ENCODE data around the gene PCSK6. TPM values are rescaled to one million over a fixed set of nuclear protein-coding genes. Genes with fewer than 3 reads are reported as not detected.
"Not testable (repeated sequence)": the region's sequence is repeated elsewhere in the genome, so short reads cannot be mapped to it uniquely, and the experiment has no call there.

PCSK6 gene
- total RNA-seq, 2 experiments from 2014 or later: 0.46 to 0.74 TPM

GRCh38 chr15:101378171-101378755 lies 111.2 kb downstream of the PCSK6 start:
- POLR2A ChIA-PET: no interaction called here
- DNase-seq: no peak
- H3K36me3 Mint-ChIP-seq (ENCODE audit: low read depth): no peaks in the 10 kb centered on the region
- H3K4me1 Mint-ChIP-seq: no peaks in the 10 kb centered on the region
- no peak overlapping the region for H3K4me3 Mint-ChIP-seq
- CTCF ChIA-PET: no interaction called here
- H3K27me3 Mint-ChIP-seq: peaks cover 9% of the 10 kb centered on the region
- no peak overlapping the region for H3K27ac Mint-ChIP-seq
- H3K9me3 Mint-ChIP-seq: no peaks in the 10 kb centered on the region

GRCh38 chr15:101376615-101377395 lies 112.7 kb downstream of the PCSK6 start:
- H3K4me3 Mint-ChIP-seq: no peak overlapping the region
- no peaks in the 10 kb centered on the region for H3K4me1 Mint-ChIP-seq
- H3K9me3 Mint-ChIP-seq: no peaks in the 10 kb centered on the region
- ChIA-PET CTCF (no interaction called here), POLR2A (no interaction called here)
- no peak for DNase-seq
- no peak overlapping the region for H3K27ac Mint-ChIP-seq
- no peaks in the 10 kb centered on the region for H3K36me3 Mint-ChIP-seq (ENCODE audit: low read depth)
- H3K27me3 Mint-ChIP-seq: peaks cover 14% of the 10 kb centered on the region

- POLR2A ChIA-PET: interaction anchor here (0.6 kb wide), 1 partner anchor 62 kb away, joined by 3 read pairs; no protein-coding TSS in a partner anchor
Observed at GRCh38 chr15:101375006-101375405, 114.5 kb downstream of the PCSK6 start.

GRCh38 chr15:101374326-101374725 lies 115.2 kb downstream of the PCSK6 start:
- no peaks in the 10 kb centered on the region for H3K36me3 Mint-ChIP-seq (ENCODE audit: low read depth)
- H3K4me3 Mint-ChIP-seq: no peak overlapping the region
- no peaks in the 10 kb centered on the region for H3K4me1 Mint-ChIP-seq
- H3K9me3 Mint-ChIP-seq: no peaks in the 10 kb centered on the region
- peaks cover 14% of the 10 kb centered on the region for H3K27me3 Mint-ChIP-seq
- ChIA-PET POLR2A (no interaction called here), CTCF (no interaction called here)
- H3K27ac Mint-ChIP-seq: no peak overlapping the region
- DNase-seq: no peak

More at GRCh38 chr15:101375006-101375405, 114.5 kb downstream of the PCSK6 start:
- not testable (repeated sequence) for H3K27ac Mint-ChIP-seq; H3K4me3 Mint-ChIP-seq; H3K4me1 Mint-ChIP-seq; DNase-seq; H3K36me3 Mint-ChIP-seq (ENCODE audit: low read depth); H3K9me3 Mint-ChIP-seq
- CTCF ChIA-PET: interaction anchor here (0.5 to 1.1 kb wide), 2 partner anchors 10 to 73 kb away, joined by 3 read pairs; no protein-coding TSS in a partner anchor
- H3K27me3 Mint-ChIP-seq: peaks cover 14% of the 10 kb centered on the region

GRCh38 chr15:101373577-101373976 lies 115.9 kb downstream of the PCSK6 start:
- no peak for DNase-seq
- Mint-ChIP-seq H3K27ac (no peak overlapping the region), H3K9me3 (no peaks in the 10 kb centered on the region), H3K27me3 (peaks cover 14% of the 10 kb centered on the region), H3K4me3 (no peak overlapping the region), H3K4me1 (no peaks in the 10 kb centered on the region), H3K36me3 (ENCODE audit: low read depth) (no peaks in the 10 kb centered on the region)
- ChIA-PET CTCF (no interaction called here), POLR2A (no interaction called here)

- Mint-ChIP-seq H3K9me3 (no peaks in the 10 kb centered on the region), H3K27ac (no peak overlapping the region)
- POLR2A ChIA-PET: no interaction called here
Observed at GRCh38 chr15:101372960-101373525, 116.5 kb downstream of the PCSK6 start.

GRCh38 chr15:101372149-101372577 lies 117.3 kb downstream of the PCSK6 start:
- Mint-ChIP-seq H3K27me3 (peaks cover 14% of the 10 kb centered on the region), H3K36me3 (ENCODE audit: low read depth) (no peaks in the 10 kb centered on the region), H3K4me1 (no peaks in the 10 kb centered on the region), H3K9me3 (no peaks in the 10 kb centered on the region), H3K27ac (no peak overlapping the region), H3K4me3 (no peak overlapping the region)
- CTCF ChIA-PET: no interaction called here
- no peak for DNase-seq
- POLR2A ChIA-PET: no interaction called here

More at GRCh38 chr15:101372960-101373525, 116.5 kb downstream of the PCSK6 start:
- H3K36me3 Mint-ChIP-seq (ENCODE audit: low read depth): no peaks in the 10 kb centered on the region
- H3K27me3 Mint-ChIP-seq: peaks cover 14% of the 10 kb centered on the region
- DNase-seq: no peak
- no peak overlapping the region for H3K4me3 Mint-ChIP-seq
- CTCF ChIA-PET: no interaction called here
- no peaks in the 10 kb centered on the region for H3K4me1 Mint-ChIP-seq

GRCh38 chr15:101371519-101371918 lies 118.0 kb downstream of the PCSK6 start:
- no peak for DNase-seq
- POLR2A ChIA-PET: no interaction called here
- H3K27me3 Mint-ChIP-seq: peaks cover 14% of the 10 kb centered on the region
- no peak overlapping the region for H3K4me3 Mint-ChIP-seq
- CTCF ChIA-PET: no interaction called here
- no peaks in the 10 kb centered on the region for H3K4me1 Mint-ChIP-seq
- no peaks in the 10 kb centered on the region for H3K9me3 Mint-ChIP-seq
- no peak overlapping the region for H3K27ac Mint-ChIP-seq
- no peaks in the 10 kb centered on the region for H3K36me3 Mint-ChIP-seq (ENCODE audit: low read depth)

GRCh38 chr15:101371081-101371480 lies 118.4 kb downstream of the PCSK6 start:
- H3K4me1 Mint-ChIP-seq: no peaks in the 10 kb centered on the region
- H3K9me3 Mint-ChIP-seq: no peaks in the 10 kb centered on the region
- ChIA-PET POLR2A (no interaction called here), CTCF (no interaction called here)
- H3K27ac Mint-ChIP-seq: no peak overlapping the region
- no peaks in the 10 kb centered on the region for H3K36me3 Mint-ChIP-seq (ENCODE audit: low read depth)
- H3K27me3 Mint-ChIP-seq: peaks cover 14% of the 10 kb centered on the region
- H3K4me3 Mint-ChIP-seq: no peak overlapping the region
- no peak for DNase-seq

- no peaks in the 10 kb centered on the region for H3K4me1 Mint-ChIP-seq
- H3K9me3 Mint-ChIP-seq: no peaks in the 10 kb centered on the region
- POLR2A ChIA-PET: no interaction called here
- no peaks in the 10 kb centered on the region for H3K36me3 Mint-ChIP-seq (ENCODE audit: low read depth)
- no peak overlapping the region for H3K27ac Mint-ChIP-seq
- no peak overlapping the region for H3K4me3 Mint-ChIP-seq
- no peak for DNase-seq
- CTCF ChIA-PET: interaction anchor here (1.1 kb wide), 1 partner anchor 8 kb away, joined by 4 read pairs; no protein-coding TSS in a partner anchor
- peaks cover 17% of the 10 kb centered on the region for H3K27me3 Mint-ChIP-seq
Observed at GRCh38 chr15:101370330-101371024, 119.0 kb downstream of the PCSK6 start.

GRCh38 chr15:101369676-101370075 lies 119.8 kb downstream of the PCSK6 start:
- DNase-seq: no peak
- H3K4me3 Mint-ChIP-seq: no peak overlapping the region
- H3K36me3 Mint-ChIP-seq (ENCODE audit: low read depth): no peaks in the 10 kb centered on the region
- no peak overlapping the region for H3K27ac Mint-ChIP-seq
- H3K27me3 Mint-ChIP-seq: peaks cover 19% of the 10 kb centered on the region
- no peaks in the 10 kb centered on the region for H3K4me1 Mint-ChIP-seq
- H3K9me3 Mint-ChIP-seq: no peaks in the 10 kb centered on the region
- CTCF ChIA-PET: interaction anchor here (1.1 kb wide), 2 partner anchors 7 to 11 kb away, joined by 3 to 4 read pairs; no protein-coding TSS in a partner anchor
- POLR2A ChIA-PET: no interaction called here

- POLR2A ChIA-PET: no interaction called here
- Mint-ChIP-seq H3K27me3 (peaks cover 18% of the 10 kb centered on the region), H3K27ac (no peak overlapping the region), H3K36me3 (ENCODE audit: low read depth) (no peaks in the 10 kb centered on the region), H3K9me3 (no peaks in the 10 kb centered on the region), H3K4me3 (no peak overlapping the region), H3K4me1 (no peaks in the 10 kb centered on the region)
- no peak for DNase-seq
- CTCF ChIA-PET: interaction anchor here (1.1 kb wide), 1 partner anchor 12 kb away, joined by 3 read pairs; no protein-coding TSS in a partner anchor
Observed at GRCh38 chr15:101368861-101369642, 120.5 kb downstream of the PCSK6 start.

Measured in activated CD4-positive, alpha-beta T cell treated with anti-CD3 and anti-CD28 coated beads, Interleukin-2, amount 10 ng/mL, durations not matched to agents 7 days and 5 days (primary cell).